ENCODE data around the gene GRM2.

Gene GRM2

DNA sequence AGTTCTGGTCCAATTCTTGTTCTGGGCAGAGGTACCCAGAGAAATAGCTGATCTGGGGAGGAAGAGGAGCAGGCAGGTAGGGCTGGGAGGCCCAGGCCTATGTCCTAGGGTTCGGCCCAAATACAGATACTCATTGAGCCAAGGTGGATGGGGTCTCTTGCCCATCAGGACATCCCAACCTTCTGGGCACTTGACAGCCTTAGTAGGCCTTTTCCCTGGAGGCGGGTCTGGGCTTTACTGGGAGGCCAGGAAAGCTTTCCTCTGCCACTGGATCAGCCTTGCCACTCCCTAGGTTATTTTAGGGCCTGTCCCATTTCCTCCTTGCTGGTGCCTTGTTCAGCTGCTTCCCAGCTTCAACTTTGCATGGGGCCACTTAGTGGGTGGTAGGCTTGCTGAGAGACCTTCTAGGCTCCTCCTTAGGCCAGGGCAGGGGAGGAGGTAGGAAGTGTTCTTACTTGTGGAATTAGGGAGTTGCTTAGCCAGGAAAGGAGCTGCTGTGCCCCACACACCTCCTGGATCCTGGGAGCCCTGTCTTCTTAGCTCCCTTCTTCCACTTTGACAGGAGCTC is 26.1 kb upstream of the GRM2 start:
- DNase-seq: no peak

GRCh38 chr3:51681453-51681852 is 25.4 kb upstream of the GRM2 start:
- no peak for DNase-seq

DNA sequence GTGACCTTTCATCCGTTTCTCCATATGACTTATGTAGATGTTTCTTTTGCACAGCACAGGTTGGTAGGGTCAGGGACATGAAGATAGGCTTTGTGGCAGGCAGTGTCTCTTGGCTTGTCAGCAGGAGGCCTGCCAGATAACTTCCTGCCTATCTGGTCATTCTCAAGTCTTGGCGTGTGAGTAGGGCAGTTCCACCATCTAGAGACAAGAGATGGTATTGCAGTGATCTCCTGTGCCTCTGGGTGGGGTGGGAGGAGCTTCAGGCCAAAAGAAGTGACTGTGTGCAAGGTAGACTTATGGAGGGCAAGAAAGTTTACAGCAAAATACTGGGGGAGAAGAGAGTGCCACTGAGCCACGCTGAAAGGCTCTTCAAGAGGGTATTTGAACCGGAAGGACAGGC is 24.8 kb upstream of the GRM2 start:
- peak; percentile 42 for DNase-seq

- DNase-seq: no peak
Measured at GRCh38 chr3:51682526-51682925, 24.3 kb upstream of the GRM2 start.

- no peak for DNase-seq
Measured at GRCh38 chr3:51683566-51683965, 23.3 kb upstream of the GRM2 start.

DNA sequence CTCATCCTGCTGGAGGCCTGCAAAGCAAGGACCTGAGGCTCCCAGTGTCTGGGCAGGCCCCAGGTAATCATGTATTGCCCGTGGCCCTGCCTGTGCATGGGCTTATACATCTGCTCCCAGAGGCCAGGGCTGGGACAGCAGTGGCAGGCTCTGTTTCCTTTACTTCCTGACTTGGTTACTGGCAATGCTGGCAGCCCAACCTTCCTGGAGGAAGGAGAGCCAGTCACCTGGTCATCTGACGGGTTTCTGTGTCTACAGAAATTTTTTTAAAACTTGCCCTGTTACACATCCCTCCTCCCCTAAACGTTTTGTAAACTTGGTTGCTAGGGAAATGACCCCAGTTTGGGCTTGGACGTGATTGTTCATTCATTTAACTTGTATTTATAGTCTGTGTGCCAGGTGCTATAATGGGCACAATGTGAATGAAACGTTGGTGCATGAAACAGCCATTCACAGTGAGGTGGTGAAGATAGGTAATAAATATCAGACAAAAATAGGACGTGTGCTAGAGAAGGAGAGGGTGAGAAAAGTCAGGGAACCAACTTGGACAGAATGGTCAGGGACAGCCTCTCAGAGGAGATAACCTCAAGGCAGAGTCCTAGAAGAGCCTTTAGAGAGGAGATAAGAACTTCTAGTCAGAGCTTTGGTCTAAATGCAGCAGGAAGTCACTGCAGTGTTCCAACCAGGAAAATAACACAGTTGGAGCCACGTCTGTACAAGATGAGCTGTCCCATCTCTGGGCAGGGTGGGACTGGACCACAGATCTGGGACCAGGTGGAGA is 21.7 kb upstream of the GRM2 start:
- no peak for DNase-seq

- DNase-seq: no peak
Measured at GRCh38 chr3:51686056-51686455, 20.8 kb upstream of the GRM2 start.

GRCh38 chr3:51686512-51687215 is 20.2 kb upstream of the GRM2 start:
- no peak for DNase-seq

DNA sequence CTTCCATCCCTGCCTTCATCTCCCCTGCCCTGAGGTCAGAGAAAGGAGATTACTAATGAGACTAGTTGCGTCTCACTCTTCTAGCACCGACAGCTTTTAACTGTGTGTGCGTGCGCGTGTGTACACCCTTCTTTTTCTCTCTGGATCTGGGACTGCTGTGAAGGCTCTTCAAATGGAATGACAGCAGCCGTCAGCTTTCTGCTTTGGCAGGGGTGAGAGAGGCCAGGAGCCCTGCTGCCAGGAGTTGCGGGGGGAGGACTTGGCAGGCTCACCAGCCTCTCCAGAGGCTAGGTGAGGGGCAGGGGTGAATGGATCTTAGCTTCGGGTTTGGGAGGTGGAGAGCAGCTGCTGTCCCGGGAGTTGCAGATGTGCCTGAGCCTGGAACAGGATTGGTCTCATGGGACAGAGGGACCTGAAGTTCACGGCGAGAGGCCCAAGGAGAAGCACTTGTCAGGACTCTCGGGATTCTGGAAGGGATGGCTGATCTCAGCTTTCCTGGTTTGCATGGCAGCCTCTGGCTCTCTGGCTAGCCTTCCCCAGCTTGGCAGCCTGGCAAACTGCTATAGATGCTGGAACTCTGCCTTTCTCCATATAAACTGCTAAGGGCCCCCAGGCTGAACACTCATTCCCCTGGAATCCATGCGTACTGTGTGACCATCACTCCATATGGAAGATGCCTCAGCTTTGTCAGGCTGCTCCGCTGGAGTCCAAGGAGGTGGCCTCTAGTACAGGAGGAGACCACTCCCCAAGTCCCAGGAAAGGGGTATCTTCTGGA is 19.2 kb upstream of the GRM2 start:
- no peak for DNase-seq

DNA sequence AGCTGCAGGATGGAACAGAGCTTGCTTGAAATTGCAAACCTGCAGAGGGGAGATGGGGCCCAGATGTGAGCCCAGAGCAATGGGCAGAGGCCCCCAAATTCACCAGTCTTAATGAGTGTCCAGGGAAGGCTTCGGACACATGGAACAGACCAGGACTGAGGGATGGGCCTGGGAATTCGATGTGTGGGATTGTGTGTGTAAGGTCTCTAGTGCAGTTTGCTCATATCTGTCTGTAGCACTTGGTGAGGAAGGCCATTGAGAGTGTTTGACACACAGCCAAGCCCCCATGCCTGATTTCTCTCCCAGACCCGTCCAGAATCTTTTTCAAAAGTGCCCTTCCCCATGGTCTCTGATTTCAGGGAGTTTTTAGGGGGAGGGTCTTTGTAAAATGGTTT is 18.7 kb upstream of the GRM2 start:
- no peak for DNase-seq

DNA sequence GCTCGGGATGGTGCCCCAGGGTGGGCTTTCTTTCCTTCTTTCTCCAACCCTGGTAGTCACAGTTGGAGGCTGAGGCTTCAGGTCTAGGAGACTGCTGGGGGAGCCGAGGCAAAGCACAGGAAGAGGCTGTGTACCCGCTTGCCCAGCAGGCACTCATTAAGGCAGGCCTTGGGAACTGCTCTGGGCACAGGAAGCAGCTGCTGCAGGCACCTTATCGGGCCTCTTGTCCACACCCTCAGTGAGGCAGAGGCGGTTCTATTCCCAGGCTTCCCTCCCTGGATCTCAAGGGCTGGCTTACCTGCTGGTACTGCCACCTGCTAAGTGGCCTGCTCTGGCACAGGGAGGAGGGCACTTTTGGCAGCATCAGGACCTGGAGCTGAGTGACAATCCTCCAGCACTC is 15.8 kb upstream of the GRM2 start:
- peak; percentile 20 for DNase-seq

DNA sequence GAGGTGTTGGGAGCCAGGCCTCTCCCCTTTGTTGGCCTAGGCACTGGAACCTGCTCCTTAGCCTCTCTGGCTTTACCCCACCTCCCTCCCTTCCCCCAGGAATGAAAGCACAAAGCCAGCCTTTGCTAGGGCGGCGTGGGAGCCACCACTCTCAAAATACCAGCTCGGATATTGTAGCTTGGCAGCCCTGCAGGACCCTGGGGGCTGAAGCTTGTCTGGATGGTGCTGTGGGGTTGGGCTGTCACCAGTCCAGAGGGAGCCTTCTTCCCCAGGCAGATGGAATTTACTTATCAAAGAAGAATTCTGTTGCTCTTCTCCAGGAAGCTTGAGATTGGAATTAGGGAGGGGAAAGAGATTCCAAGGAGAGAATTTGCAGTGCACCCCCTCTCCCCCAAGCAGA is 14.9 kb upstream of the GRM2 start:
- no peak for DNase-seq

GRCh38 chr3:51692980-51693395 is 13.9 kb upstream of the GRM2 start:
- no peak for DNase-seq

DNA sequence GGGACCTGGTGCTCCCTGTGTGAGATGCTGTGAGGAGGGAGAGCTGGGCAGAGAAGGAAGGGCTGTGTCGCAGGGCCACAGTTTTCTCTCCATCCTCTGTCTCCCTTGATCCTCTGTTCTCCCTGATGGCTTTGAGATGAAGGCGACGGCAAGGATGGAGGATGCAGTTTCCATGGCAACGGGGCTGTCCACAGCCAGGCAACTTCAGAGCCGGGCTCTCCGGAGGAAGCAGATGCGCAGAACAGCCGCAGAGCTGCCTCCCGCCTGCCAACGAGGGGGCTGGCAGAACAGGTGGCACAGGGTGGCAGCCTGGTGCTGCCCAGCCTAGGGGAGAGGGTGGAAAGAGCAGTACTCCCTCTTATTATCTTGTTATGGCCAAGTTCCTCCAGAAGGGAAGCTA is 9.9 kb upstream of the GRM2 start:
- DNase-seq: no peak

DNA sequence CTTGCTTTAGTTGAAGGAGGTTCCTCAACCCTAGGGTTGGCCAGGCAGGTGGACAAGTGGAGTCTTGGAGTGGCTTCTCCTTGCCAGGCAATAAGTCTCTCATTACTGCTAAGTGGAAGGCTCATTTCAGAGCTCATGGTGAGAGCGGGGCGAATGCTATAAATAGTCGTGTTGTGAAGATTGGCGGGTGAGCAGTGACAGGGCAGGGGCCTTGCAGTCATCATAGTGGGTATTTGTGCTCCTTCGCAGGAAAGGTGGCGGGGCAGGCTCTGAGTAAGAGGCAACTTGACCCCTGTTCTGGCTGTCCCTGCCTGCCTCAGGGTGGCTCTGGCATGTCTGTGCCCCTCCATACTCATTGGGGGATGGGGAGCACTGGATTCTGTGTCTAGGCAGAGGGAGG is 8.7 kb upstream of the GRM2 start:
- no peak for DNase-seq

GRCh38 chr3:51700403-51700802 is 6.5 kb upstream of the GRM2 start:
- no peak for DNase-seq

DNA sequence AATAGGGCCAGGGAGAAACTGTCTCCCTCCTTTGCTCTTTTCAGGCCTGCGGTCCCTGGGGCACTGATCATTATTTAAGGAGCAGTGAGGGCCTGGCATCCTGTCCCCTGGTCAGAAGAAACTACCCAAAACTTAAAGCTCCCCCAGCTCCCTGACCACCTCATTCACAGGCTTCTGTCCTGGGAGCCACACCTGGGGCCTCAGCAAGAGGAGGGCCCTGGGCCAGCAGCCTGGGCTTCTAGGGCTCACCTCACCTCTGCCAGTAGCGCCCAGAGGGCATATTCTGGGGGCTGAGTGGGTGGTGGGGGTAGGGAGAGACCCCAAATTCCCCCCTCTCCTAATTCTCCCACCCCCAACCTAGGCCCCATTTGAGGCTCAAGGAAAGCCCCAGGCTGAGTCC is 4.7 kb upstream of the GRM2 start:
- DNase-seq: no peak

GRCh38 chr3:51703068-51703760 is 3.7 kb upstream of the GRM2 start:
- DNase-seq: peak; percentile 26

GRCh38 chr3:51703761-51704510 is 2.9 kb upstream of the GRM2 start:
- DNase-seq: no peak

- DNase-seq: no peak
Measured at GRCh38 chr3:51704511-51704950, 2.3 kb upstream of the GRM2 start.

DNA sequence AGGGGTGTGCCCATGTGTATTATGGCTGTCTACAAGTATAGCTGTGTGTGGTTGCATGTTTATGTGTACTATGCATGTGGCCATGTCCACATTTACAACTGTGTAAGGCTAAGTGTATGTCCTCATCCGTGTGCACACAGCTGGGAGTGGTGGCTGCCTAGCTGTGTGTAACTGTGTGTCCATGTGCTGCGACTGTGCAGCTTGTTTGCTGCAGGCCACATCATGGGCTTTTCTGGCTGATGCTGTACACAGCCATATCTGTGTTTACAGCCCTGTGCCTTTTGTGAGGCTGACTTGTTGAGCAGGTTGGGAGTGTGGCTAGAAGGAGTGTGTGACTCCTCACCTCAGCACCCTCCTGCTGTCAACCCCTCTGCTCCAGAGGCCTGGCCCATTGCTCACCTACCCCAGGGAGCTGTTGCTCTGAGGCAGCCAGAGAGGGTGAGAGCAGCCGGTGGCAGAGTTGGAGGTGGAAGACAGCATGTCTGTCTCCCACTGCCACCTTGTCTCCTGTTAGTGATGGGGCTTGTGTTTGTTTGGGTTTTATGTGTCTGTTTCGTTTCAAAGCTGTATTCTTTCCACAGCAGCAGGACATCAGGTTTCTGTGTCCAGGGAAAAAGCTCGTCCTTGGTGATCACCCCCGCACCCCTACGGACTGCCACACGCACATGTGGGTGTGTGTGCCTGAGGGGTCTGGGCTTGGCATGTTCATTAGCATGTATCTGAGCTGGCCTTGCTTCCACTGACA is 1.4 kb upstream of the GRM2 start:
- DNase-seq: no peak

All from NCI-H2029 (cell line).